Activated T-cell treated with anti-CD3 and anti-CD28 coated beads, Interleukin-2, amount 50 U/mL, for 72 hours (primary cell): ENCODE results near the gene UCK2. TPM values are rescaled to one million over a fixed set of nuclear protein-coding genes. Genes with fewer than 3 reads are reported as not detected.

Source experiments
- ATAC-seq, 2 donors: fragments of 150-1000 bp; cut with Tn5 transposase; replicated peaks in 1 of 2; 2 replicates each; pipeline ENCODE4 v1.10.0; 2021; ENCODE audit warnings: moderate library complexity in 2 of 2, mild to moderate bottlenecking in 1 of 2
- DNase-seq, 2 donors: peaks; one replicate each; pipeline ENCODE4 v3.0.0; 2021 to 2022; ENCODE audit warnings: mixed read lengths in 1 of 2
- H3K27ac Mint-ChIP-seq: one replicate; pipeline ENCODE4 v1.8.0; 2022; ENCODE audit warnings: mild to moderate bottlenecking, moderate library complexity, mixed read lengths
- H3K27me3 Mint-ChIP-seq: one replicate; pipeline ENCODE4 v1.8.0; 2022; ENCODE audit warnings: low read depth, mixed read lengths
- H3K36me3 Mint-ChIP-seq, 2 donors: one replicate each; pipeline ENCODE4 v1.8.0; 2022; ENCODE audit warnings: mixed read lengths in 2 of 2, mild to moderate bottlenecking in 1 of 2; ENCODE audit not compliant: insufficient read depth in 2 of 2
- H3K4me1 Mint-ChIP-seq: one replicate; pipeline ENCODE4 v1.8.0; 2022; ENCODE audit warnings: low read depth, mixed read lengths
- H3K4me3 Mint-ChIP-seq, 2 donors: one replicate each; pipeline ENCODE4 v1.8.0; 2022; ENCODE audit warnings: mild to moderate bottlenecking in 2 of 2, mixed read lengths in 2 of 2, moderate library complexity in 2 of 2
- H3K9me3 Mint-ChIP-seq, 2 donors: one replicate each; pipeline ENCODE4 v1.8.0; 2022; ENCODE audit warnings: mixed read lengths in 2 of 2
- total RNA-seq, 2 donors: library from RNA; stranded (reverse); gene quantifications; one replicate each; pipeline ENCODE4 v1.2.3, GENCODE V29; 2022

UCK2 gene
- total RNA-seq, 2 donors from 2014 or later, result 39.8 to 47.3 TPM

DNA sequence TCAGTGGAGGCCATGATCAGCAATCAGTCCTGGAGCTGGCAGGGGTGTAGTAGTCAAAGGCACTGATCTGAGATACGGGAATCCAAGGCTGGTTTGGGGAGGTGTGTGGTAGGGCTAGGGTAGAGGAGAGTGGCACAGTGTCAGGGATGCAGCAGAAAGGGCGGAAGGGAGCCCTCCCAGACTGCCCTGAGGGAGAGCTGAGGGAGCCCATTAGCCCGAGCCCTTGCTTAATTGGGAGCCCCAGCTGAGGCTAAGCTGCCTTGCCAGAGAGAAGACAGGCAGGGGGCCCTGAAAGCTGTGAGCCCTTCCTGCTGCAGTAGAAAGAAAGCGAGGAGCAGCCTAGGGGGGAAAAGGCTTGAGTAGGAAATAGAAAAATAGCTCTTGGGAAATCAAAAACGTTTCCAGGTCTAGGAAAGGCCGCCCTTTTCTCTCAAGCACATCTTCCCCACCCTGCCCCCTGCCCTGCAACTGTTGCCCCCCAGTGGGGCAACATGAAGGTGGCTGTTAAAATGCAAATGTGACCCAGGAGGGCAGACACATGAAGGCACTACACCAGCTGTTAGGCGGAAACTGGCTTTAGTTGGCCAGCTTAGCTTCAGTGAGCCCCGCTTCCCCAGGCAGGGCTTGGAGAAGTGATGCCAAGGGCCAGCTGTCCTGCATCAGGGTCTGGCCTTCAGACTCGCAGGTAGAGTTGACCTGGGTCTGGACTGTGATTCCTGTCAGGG lies 106.2 kb downstream of the UCK2 start:
- Mint-ChIP-seq H3K9me3 (no peaks in the 10 kb centered on the region), H3K27ac (no peak overlapping the region), H3K4me1 (no peaks in the 10 kb centered on the region), H3K36me3 (no peaks in the 10 kb centered on the region), H3K27me3 (no peaks in the 10 kb centered on the region), H3K4me3 (no peak overlapping the region)
- DNase-seq, result no peak
- ATAC-seq, result no peak

DNA sequence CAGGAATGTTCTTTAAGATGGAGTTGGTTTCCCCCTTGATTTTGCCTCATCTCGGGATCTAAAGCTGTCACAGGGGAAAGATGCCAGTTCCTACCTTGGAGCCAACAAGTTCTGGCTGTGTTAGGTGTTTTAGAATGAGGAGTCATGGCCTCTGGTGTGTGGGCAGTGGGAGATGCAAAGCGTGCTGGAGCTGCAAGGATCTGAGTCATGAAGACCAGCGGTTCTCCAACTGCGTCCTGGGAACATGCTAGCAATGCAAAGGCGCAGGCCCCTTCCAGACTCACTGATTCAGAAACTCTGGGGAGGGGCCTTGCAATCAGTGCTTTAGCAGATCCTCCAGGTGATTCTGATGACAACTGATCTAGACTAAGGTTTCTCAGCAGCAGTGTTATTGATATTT lies 109.1 kb downstream of the UCK2 start:
- ATAC-seq (no peak), DNase-seq (no peak)
- Mint-ChIP-seq H3K4me3 (no peak overlapping the region), H3K27me3 (no peaks in the 10 kb centered on the region), H3K36me3 (no peaks in the 10 kb centered on the region), H3K27ac (no peak overlapping the region), H3K4me1 (no peaks in the 10 kb centered on the region), H3K9me3 (no peaks in the 10 kb centered on the region)

DNA sequence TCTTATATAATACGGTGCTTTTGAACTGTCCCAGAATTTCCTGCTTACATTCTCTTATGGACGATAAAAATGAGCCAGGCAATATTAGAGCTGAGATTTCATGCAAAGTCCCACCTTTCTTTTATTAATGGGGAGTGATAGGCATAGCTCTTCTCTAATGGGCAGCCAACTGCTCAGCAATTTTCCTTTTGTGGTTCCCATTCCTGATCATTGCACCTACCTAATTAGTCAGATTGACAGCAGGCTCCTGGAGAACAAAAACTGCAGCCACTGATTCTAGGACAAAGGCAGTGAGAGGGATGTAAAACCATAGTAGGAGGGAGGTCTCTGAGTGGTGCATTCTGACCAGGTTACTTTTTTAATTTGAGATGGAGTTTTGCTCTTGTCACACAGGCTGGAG lies 110.4 kb downstream of the UCK2 start:
- ATAC-seq (no peak), DNase-seq (no peak)
- Mint-ChIP-seq H3K9me3 (no peaks in the 10 kb centered on the region), H3K27ac (no peak overlapping the region), H3K4me1 (no peaks in the 10 kb centered on the region), H3K27me3 (no peaks in the 10 kb centered on the region), H3K4me3 (no peak overlapping the region), H3K36me3 (no peaks in the 10 kb centered on the region)

DNA sequence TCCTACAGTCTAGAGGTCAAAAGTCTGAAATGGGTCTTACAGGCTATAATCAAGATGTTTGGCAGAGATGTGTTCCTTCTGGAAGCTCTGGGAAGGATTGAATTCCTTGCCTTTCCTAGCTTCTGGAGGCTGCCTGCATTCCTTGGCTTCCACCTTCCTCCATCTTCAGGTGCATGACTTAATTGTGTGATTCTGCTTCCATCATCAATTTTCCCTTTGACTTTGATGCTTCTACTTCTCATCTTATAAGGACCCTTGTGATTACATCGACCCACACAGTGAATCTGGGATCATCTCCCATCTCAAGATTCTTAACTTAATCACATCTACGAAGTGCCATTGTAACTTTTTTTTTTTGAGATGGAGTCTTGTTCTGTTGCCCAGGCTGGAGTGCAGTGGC lies 111.4 kb downstream of the UCK2 start:
- ATAC-seq (no peak), DNase-seq (no peak)
- Mint-ChIP-seq H3K4me3 (no peak overlapping the region), H3K36me3 (no peaks in the 10 kb centered on the region), H3K27ac (no peak overlapping the region), H3K9me3 (no peaks in the 10 kb centered on the region), H3K27me3 (no peaks in the 10 kb centered on the region), H3K4me1 (no peaks in the 10 kb centered on the region)

DNA sequence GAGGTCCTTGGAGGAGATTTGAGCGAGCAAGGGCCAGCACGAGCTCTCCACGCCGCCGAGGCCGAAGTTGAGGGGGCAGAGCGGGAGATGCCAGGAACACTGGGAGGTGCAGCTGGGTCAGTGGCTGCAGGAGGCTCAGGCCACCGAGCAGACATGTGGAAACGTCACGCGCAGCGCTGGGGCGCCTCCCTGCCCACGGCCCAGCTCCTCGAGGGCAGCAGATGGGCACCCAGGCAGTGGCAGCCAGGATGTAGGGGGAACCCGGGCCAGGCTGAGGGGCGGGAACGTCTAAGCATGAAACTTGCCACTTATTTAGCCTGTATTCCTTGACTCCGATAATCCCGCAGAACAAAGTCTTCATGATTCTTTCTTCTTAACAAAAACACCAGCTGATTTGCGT lies 114.1 kb downstream of the UCK2 start:
- no peak overlapping the region for H3K4me3 Mint-ChIP-seq
- no peak overlapping the region for H3K27ac Mint-ChIP-seq
- no peaks in the 10 kb centered on the region for H3K9me3 Mint-ChIP-seq
- H3K4me1 Mint-ChIP-seq, result no peaks in the 10 kb centered on the region
- no peaks in the 10 kb centered on the region for H3K27me3 Mint-ChIP-seq
- DNase-seq (no peak), ATAC-seq (no peak)
- H3K36me3 Mint-ChIP-seq, result no peaks in the 10 kb centered on the region

DNA sequence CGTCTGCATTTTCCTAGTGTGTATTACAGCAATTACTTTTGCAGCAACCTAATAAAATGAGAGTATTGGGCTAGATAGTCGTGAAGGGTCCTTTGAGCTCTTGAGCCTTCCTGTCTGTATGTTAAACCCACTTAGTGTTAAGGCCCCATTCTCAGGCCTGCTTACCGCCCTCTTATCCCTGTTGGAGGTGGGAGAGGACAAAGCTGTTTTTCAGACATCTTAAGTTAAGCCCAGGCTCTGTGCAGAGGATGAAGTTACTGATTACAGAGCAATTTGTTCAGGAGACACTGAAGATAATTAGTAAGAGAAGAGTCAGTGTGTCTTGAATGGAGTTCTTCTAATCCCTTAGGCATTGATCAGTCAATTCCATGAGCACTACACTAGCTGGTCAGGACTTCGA lies 114.6 kb downstream of the UCK2 start:
- ATAC-seq (no peak), DNase-seq (no peak)
- H3K27ac Mint-ChIP-seq, result no peak overlapping the region

DNA sequence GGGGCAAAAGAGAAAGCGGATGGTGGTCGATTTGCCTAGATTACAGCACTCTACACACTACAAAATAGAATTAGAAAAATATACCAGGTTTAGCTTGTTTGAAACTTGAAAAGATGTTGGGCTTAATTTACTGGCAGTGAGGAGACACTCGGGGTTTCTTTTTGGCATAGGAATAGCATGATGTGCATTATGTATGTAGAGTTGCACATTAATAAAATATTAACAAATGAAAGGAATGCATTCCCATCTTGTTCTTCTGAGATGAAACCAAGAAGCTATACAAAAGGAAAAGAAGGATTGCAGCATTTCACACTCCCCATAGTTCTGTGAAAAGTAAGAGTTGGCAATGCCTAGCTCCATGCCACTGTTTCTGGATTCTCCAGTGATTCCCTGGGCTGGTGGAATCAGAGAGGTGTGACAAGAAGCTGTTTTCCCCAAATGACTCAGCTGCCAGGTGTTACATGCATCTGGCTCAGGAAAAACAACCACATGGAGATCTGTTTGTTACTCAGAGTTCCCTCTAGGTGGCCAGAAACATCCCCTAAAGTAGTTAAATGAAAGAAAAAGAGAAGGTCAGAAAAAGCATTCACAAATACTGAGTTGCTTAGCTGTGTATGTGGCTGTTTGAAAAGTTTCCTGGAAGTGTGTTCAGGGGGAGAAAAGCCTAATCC lies 115.6 kb downstream of the UCK2 start:
- H3K9me3 Mint-ChIP-seq, result no peaks in the 10 kb centered on the region
- H3K4me3 Mint-ChIP-seq, result no peak overlapping the region
- H3K27ac Mint-ChIP-seq, result no peak overlapping the region
- peaks cover 7% of the 10 kb centered on the region for H3K27me3 Mint-ChIP-seq
- no peaks in the 10 kb centered on the region for H3K4me1 Mint-ChIP-seq
- no peaks in the 10 kb centered on the region for H3K36me3 Mint-ChIP-seq
- ATAC-seq, result no peak
- no peak for DNase-seq

More for the DNA sequence above, 114.6 kb downstream of the UCK2 start:
- no peaks in the 10 kb centered on the region for H3K27me3 Mint-ChIP-seq
- no peaks in the 10 kb centered on the region for H3K4me1 Mint-ChIP-seq
- no peak overlapping the region for H3K4me3 Mint-ChIP-seq
- no peaks in the 10 kb centered on the region for H3K9me3 Mint-ChIP-seq
- H3K36me3 Mint-ChIP-seq, result no peaks in the 10 kb centered on the region

DNA sequence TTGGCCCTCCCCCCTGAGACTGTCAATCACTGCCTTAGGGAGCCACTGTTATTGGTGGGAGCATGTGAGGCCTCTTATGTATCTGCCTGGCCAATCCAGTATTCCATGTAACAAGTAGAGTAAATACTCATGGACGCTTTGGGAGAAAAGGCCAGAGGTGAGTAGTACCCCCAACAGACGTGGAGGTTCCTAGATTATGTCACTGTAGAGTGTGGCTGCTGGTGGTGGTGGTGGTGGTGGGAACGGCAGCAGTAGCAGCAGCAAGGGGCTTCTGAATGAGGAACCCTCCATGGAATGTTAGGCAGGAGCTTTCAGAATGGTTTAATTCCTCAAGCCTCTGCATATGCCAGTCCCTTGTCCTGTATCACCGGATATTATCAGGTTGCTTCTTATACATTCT lies 118.5 kb downstream of the UCK2 start:
- H3K4me3 Mint-ChIP-seq, result no peak overlapping the region
- H3K4me1 Mint-ChIP-seq, result no peaks in the 10 kb centered on the region
- ATAC-seq (no peak), DNase-seq (no peak)
- H3K27ac Mint-ChIP-seq, result no peak overlapping the region
- no peaks in the 10 kb centered on the region for H3K9me3 Mint-ChIP-seq
- H3K27me3 Mint-ChIP-seq, result peaks cover 7% of the 10 kb centered on the region
- H3K36me3 Mint-ChIP-seq, result no peaks in the 10 kb centered on the region

DNA sequence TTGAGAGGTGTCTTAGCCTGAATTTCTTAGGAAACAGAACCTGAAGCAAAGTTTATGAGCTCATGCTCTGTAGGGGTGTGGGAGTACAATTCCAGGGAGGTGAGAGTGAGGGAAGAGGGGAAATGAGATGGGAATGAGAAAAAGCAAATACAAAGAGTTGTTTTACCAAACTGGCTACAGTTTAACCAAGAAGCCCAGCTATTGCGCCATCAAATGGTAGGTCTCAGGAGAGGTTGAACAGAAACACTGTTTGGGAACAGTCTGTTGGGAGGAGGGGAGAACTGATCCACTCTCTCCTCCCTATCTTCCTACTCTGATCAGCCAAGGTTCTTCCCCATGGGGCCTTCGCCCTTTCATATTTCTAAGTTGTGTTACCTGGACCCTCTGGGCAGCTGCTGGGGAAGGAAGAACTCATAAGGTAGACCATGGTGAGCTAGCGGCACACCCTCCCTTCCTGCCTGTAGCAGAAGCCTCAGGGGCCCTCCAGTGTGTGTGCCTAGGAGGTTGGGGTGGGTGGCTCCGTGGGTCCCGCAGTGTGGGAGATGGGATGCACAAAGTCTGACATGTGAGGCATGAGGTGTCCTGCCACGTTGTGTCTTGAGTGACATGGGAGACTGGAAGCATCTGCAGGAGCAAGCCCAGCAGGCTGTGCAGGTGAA lies 120.5 kb downstream of the UCK2 start:
- H3K27me3 Mint-ChIP-seq, result peaks cover 7% of the 10 kb centered on the region
- H3K36me3 Mint-ChIP-seq, result no peaks in the 10 kb centered on the region

DNA sequence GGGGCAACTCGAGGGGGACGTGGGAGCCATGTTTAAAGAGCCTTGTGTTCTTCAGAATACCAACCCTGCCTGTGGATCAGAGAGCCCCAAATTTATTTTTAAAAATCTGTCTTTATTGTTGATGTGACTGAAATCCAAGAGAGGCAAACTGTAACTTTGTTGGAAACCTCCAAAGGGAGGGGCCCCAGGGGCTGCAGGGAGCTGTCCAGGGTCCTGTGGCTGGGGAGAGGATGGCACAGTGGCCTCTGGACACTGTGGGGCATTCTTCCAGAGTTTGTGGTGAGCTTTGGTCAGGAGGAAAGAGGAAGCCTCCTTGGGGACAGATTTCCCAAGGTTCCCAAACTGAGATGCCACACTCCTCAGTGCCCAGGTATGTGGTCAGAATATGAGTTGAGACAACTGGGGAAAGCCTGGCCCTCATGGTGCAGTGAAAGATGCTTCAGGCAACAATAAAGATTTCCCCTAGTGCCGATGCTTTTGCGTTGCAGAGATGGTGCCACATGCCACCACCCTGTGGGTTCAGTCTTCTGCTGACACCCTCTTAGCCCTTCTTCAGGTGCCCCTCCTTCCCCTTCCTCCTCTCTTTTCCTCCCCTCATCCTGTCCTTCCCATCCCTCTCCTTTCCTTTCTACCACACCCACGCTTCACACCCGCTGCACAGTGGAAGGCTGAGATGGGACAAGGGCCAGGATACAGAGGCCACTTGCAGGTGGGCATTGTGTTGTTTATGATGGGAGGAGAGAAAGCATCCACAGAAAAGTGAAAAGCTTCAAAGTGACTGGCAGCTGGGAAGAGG lies 122.1 kb downstream of the UCK2 start:
- H3K9me3 Mint-ChIP-seq, result no peaks in the 10 kb centered on the region
- DNase-seq (no peak), ATAC-seq (no peak)
- no peak overlapping the region for H3K27ac Mint-ChIP-seq
- H3K4me1 Mint-ChIP-seq, result no peaks in the 10 kb centered on the region
- peaks cover 7% of the 10 kb centered on the region for H3K27me3 Mint-ChIP-seq
- H3K4me3 Mint-ChIP-seq, result no peak overlapping the region
- no peaks in the 10 kb centered on the region for H3K36me3 Mint-ChIP-seq

More for the DNA sequence above, 120.5 kb downstream of the UCK2 start:
- no peak for ATAC-seq
- H3K9me3 Mint-ChIP-seq, result no peaks in the 10 kb centered on the region
- no peaks in the 10 kb centered on the region for H3K4me1 Mint-ChIP-seq
- no peak overlapping the region for H3K27ac Mint-ChIP-seq
- DNase-seq, result no peak
- H3K4me3 Mint-ChIP-seq, result no peak overlapping the region

DNA sequence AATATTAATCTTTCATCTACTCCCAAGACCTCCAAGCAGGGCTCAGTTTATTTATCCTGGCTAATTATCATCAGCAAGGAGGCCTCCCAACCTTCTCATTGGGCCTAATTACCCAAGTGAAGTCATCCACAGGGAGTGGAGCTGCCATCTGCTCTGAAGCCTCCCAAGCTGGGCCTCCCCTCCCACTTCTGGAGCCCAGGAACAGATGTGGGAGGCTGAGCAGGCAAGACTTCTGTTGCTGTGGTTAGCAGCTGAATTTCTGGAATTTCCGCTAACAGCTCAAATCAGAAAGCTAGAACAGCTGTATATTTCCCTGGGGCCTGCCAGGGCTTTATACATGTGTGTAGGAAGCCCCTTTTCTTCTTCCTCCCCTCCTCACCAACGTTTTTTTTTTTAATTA lies 127.5 kb downstream of the UCK2 start:
- DNase-seq, result no peak
- no peak overlapping the region for H3K27ac Mint-ChIP-seq
- H3K27me3 Mint-ChIP-seq, result no peaks in the 10 kb centered on the region
- no peaks in the 10 kb centered on the region for H3K36me3 Mint-ChIP-seq
- no peak overlapping the region for H3K4me3 Mint-ChIP-seq
- ATAC-seq, result no peak
- H3K4me1 Mint-ChIP-seq, result no peaks in the 10 kb centered on the region
- no peaks in the 10 kb centered on the region for H3K9me3 Mint-ChIP-seq

DNA sequence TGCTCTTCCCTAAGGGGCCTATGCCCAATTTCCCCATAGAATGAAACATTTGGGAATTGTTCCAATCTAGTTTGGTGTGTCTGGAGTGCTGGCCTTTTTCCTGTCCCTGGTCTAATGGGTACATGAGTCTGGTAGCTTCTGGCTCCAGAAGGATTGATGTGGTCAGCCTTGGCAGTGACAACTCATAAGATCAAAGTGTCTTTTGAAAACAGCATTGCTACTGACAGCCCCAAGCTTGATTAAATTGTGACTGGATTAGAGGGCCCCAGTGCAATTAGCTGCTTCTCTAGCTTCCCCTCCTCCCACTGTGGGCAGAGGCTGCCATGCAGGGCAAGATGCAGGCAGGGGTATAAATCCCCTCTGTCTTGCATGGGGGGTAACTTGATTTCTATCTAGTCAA lies 130.9 kb downstream of the UCK2 start:
- Mint-ChIP-seq H3K9me3 (no peaks in the 10 kb centered on the region), H3K4me1 (no peaks in the 10 kb centered on the region), H3K36me3 (no peaks in the 10 kb centered on the region), H3K27ac (no peak overlapping the region), H3K4me3 (no peak overlapping the region), H3K27me3 (no peaks in the 10 kb centered on the region)
- DNase-seq, result no peak
- no peak for ATAC-seq

DNA sequence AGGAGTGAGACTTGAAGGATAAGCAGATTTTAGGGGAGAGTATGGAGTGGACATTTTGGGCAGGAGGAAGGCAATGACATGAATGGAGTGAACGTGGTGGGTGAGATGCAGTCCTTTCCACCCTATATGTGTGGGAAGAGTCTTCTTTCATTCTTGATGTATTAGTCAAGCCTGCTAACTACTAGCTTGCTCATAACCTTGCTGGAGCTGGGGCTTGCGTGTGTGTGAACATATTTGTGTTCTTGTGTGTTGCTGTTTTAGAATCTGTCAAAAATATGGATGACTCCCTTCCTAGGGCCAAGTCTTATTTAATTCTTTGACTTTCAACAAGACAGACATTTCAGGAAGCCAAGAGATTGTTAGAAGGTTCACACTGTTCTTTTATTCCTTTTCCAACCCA lies 132.7 kb downstream of the UCK2 start:
- DNase-seq, result no peak
- no peak overlapping the region for H3K27ac Mint-ChIP-seq
- no peaks in the 10 kb centered on the region for H3K36me3 Mint-ChIP-seq
- H3K4me1 Mint-ChIP-seq, result no peaks in the 10 kb centered on the region
- no peaks in the 10 kb centered on the region for H3K9me3 Mint-ChIP-seq
- H3K4me3 Mint-ChIP-seq, result no peak overlapping the region
- no peak for ATAC-seq
- no peaks in the 10 kb centered on the region for H3K27me3 Mint-ChIP-seq
